GM19397 (cell line): ENCODE measurements around the gene GRAMD1B.
"Not testable (repeated sequence)": the region's sequence is repeated elsewhere in the genome, so short reads cannot be mapped to it uniquely, and the experiment has no call there.

Source experiments
- ATAC-seq: cut with Tn5 transposase; IDR thresholded peaks from one replicate; pipeline ENCODE4 v1.9.1; 2021; ENCODE audit warnings: mild to moderate bottlenecking, moderate library complexity; ENCODE audit not compliant: unreplicated experiment

Gene GRAMD1B

GRCh38 chr11:123562158-123562557 lies 132.1 kb downstream of the GRAMD1B start:
- ATAC-seq: no peak

DNA sequence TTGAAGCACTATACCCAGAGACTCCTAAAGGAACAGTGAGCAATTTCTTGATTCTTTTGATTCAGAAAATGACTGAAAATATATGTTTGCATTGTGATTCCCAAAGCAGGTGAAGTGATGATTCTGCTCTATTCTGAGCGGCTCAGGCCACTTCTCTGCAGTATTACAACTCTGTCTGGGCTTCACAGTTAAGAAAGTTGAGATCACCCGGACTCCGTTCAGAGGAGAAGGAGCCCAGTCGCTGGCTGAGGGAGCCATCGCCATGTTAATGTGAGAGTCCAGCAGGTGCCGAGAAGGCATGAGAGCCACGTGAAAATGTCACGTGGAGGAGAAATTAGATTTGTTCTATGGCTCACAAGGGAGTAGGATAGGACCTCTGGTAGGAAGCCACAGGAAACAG lies 132.8 kb downstream of the GRAMD1B start:
- no peak for ATAC-seq

DNA sequence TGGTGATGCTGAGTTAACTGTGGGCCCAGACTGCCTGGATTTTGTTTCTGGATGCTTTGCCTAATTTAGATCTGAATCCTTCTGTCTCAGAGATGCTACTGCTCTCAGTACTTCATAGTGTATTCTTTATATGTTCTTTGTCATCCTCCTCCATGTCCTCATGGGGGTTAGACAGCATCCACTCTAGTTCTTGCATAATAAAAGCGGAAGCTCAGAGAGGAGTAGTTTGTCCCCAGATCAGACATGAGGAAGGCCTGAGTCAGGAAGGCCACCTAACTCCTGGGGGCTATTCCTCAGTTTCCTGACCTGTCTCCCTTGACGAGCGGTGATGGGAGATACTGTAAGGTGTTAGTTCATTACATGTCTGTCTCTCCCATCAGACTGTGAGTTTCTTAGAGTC lies 134.2 kb downstream of the GRAMD1B start:
- ATAC-seq: no peak

- ATAC-seq: no peak
Observed at GRCh38 chr11:123566852-123567251, 136.8 kb downstream of the GRAMD1B start.

DNA sequence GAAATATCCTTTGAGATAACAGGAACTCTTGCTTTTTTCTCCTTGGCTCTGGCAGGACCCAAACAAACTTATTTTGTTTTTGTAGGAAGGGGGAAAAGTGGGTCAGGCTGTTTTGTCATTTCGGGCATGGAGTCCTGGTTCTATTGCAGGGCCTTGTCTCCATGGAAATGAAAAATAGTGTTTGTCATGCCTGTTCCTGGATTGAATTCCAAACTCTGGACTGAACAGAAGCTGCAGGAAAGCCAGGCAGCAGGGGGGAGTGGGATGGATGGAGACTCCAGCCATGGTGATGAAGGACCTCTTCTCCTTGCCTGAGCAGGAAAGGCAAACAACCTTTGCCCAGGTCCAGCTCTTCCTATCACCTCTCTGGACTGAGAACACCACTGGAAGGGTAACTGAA lies 137.4 kb downstream of the GRAMD1B start:
- ATAC-seq: no peak

DNA sequence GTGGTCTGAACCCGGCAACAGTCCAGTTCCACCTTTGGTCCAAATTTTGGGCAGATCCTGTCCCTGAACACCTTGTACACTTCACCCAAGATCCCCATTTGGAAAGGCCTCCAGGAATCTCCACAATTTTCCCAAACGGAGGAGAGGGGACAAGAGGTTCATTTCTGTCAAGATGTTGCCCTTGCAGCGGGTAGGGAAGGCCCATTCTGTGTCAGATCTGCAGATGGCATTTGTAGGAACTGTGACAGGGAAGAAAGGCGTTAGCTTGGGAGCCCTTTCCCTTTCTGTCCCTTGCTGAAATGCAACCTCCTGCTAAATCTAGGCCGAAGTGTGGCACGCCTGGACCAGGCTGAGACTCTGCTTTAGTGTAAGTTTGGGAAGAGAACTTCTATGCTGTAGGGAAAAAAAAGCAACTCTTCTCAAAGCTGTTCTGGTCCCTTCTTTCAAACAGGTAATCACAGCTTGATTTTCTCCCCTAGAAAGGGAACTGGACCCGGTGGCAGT lies 138.3 kb downstream of the GRAMD1B start:
- ATAC-seq: no peak

DNA sequence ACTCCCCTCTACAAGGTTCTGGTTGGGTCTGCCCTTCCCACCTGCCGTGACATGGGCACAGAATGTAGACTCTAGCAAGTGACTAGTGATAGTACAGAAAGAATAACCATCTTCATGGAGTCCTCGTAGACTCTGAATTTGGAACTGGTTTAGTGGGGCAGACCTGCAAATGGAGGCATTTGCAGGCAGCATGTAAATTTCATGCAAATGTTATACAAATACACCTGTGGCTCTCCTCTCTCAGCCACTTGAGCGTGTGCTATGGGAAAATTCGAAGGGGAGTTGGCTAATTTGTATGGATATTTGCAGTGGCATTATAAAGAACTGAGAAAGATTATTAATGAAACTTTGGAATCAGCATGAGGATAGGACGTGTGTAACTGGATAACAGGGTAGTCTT lies 139.3 kb downstream of the GRAMD1B start:
- ATAC-seq: no peak

- ATAC-seq: no peak
Observed at GRCh38 chr11:123570939-123571580, 141.0 kb downstream of the GRAMD1B start.

DNA sequence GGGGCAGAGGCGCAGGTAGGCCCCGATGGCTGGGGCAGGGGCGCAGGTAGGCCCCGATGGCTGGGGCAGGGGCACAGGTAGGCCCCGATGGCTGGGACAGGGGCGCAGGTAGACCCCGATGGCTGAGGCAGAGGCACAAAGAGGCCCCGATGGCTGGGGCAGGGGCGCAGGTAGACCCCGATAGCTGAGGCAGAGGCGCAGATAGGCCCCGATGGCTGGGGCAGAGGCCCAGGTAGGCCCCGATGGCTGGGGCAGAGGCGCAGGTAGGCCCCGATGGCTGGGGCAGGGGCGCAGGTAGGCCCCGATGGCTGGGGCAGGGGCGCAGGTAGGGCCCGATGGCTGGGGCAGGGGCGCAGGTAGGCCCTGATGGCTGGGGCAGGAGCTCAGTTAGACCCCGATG lies 142.7 kb downstream of the GRAMD1B start:
- ATAC-seq: not testable (repeated sequence)

DNA sequence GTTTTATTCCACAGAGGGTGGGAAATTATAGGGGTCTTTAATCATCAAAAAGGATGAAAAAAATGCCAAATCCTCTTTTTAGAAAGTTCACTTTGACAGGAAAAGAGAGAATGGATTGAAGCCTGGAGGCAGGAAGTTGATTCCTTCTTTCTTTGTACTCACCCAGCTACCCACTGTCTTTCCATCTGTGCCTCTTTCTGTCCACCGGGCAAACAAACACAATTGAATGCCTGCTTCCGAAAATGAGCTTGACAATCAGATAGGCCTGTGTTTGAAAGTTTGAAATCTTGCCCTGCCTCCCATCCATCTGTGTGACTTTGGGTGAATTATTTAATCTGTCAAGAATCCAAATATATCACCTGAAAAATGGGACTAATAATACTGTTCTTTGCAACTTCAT lies 143.2 kb downstream of the GRAMD1B start:
- ATAC-seq: no peak

DNA sequence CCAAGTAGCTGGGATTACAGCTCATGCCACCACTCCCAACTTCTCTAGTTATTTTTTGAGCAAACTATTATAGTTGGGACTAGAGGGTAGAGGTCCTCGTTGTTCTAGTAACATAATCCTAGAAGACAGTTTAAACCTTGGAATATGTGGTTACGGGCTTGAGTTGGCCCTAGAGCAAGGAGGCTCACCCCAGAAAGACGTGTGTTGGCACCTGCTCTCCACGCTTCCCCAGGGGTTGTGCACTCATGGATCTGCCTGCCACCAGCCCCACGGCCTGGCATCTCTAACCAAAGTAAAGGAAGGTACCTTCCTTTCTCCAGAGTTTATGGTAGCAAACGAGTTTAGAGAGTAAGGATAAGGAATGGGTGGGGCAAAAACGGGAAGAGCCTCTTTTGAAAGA lies 145.4 kb downstream of the GRAMD1B start:
- ATAC-seq: no peak

DNA sequence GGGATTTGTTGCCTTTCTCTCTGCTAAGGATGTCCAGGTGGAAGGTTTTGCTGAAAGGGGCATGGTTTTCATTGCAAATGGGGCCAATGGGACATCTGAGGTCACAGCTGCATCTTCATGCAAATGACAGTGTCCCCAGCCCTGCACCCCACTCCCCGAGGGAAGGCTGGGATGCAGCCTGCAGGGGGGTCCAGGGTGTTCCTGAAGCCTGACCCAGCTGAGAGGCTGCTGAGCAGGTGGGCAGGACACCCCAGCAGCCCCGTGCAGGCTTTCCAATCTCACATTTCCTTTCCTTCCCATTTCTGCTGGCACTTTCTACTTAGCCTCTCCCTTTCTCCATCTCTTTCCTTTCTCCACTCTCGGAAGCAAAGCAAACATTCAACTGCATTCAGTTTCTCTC lies 146.0 kb downstream of the GRAMD1B start:
- ATAC-seq: no peak

DNA sequence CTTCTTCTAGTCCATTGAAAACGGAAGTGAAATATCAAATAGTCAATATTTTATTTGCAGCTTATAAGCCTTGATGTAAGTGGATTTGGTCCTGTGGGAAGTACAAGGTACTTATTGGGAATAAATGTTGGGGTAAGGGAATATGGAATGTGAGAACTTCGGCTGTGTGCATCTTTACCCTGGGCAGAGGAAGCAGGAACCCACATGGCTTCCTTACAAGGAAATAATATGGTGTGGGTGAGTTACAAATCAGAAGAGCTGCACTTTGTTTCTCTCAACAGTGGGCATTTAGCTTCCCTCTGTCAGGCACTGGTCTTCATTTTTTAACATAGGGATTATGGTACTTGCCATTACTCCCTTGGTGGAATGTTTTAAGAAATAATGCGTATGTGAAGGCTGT lies 146.4 kb downstream of the GRAMD1B start:
- ATAC-seq: no peak

DNA sequence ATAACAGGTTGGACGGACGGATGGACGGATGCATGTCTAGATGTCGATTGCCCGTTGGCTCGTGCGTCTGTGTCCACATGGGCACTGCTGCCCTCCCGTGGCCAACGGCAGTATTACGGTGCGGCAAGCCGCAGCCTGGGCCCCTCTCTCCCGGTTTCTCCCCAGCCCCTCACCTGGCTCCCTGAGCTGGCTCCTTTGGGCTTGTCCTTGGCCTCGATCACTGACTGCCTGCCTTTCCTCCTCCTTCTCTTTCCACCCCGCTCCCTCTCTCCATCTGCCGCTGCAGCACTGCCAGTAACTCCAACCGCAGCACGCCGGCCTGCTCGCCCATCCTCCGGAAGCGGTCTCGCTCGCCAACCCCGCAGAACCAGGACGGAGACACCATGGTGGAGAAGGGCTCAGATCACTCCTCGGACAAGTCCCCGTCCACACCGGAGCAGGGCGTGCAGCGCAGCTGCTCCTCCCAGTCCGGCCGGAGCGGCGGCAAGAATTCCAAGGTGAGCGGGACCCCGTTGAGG lies 147.1 kb downstream of the GRAMD1B start:
- peak; percentile 58 for ATAC-seq

DNA sequence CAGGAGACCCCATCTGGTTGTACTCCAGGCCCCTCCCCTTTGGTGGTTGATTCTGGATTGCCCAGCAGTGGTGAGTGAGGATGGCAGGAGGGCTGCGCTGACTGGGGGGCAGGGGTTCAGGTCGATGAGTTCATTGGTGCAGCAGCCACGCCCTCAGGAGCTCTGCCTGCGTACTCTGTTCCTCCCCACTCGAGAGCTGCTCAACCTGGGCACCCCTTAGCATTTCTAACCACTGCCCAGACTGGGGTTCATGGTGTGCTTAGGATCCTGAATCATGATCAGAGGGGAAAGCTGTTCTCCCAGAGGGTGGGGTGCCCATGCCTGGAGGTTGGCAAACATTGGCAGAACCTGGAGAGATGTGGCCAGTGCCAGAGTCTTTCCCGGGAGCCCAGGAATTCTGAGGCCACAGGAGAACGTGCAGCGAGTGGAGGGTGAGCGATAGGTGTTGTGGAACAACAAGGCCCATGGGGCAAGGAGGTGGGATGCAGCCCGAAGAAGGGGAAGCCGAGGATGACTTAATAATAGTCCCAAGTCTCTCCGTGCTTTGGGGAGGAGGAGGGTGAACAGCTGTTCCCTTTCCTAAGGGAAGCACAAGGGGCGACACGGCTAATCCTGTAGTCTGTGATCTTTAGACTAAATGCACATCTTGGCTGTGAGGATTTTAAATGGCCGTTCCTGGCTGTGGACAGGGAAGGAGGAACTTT lies 148.9 kb downstream of the GRAMD1B start:
- no peak for ATAC-seq

- ATAC-seq: no peak
Observed at GRCh38 chr11:123579482-123579812, 149.4 kb downstream of the GRAMD1B start.

DNA sequence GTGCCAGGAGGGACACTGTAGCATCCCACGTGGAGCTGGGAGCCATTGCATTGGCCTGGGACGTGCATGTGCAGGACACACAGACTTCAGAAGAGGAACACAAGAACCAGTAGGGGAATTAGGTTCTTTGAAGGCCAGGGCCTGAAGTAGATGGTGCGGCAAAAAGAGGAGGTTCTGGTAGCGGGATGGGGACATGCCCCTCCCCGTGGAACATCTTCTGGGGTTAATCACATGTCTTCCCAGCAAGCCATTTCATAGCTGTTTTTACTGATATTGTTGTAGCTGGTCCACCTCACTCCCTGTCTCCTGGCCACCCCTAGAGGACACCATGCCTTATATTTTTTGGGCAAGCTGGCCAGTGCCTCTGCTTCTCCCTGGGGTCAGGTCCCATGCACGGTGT lies 150.1 kb downstream of the GRAMD1B start:
- no peak for ATAC-seq

- ATAC-seq: peak; percentile 76
Observed at GRCh38 chr11:123580557-123581275, 150.6 kb downstream of the GRAMD1B start.

DNA sequence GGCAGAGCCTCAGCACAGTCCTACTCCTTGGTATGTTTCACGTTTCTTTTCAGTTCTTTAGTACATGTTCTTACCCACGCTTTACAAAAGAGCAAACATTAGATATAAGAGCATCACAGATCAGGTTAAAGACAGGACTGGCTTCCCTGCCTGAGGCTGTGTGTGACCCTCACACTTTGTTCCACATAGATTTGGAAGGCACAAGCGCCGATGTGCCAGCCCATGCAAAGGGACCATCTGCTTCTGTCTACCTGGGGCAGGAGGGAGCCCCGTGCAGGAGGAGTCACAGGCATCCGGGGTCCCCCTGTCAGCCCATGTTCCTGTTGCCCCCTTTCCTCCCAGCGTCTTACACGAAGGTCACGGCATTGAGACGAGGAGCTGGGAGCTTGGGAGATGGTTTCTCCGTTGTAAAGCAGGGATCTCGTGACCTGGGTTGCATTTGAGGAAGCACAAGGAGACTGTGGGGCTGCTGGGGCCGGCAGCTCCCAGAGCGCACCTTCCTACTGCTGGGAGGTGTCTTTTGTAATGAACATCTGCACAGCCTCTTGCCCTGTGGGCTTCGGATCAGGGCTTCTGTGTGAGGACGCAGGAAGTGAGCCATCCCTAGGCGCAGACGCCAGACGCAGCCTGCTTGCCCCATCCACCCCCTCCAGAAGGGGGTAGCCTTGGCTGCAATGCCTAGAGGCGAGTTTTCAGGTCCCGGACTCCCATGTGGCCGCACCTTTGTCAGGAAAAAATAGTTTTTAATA lies 151.8 kb downstream of the GRAMD1B start:
- no peak for ATAC-seq

DNA sequence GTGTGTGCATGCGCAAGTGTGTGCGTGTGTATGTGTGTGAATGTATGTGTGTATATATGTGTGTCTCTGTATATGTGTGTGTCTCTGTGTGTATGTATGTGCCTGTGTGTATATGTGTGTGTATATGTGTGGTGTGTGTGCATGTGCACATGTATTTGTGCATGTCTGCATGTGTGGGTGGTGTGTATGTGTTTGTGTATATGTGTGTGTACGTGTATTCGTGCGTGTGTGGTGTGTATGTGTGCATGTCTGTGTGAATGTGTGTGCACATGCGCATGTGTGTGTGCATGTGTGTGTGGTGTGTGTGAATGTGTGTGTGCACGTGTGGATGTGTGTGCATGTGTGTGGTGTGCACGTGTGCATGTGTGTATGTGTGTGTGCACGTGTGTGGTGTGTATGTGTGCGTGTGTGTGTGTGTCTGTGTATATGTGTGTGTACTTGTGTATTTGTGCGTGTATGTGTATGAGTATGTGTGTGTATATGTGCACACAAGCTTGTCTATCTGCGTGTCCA lies 153.0 kb downstream of the GRAMD1B start:
- ATAC-seq: no peak

DNA sequence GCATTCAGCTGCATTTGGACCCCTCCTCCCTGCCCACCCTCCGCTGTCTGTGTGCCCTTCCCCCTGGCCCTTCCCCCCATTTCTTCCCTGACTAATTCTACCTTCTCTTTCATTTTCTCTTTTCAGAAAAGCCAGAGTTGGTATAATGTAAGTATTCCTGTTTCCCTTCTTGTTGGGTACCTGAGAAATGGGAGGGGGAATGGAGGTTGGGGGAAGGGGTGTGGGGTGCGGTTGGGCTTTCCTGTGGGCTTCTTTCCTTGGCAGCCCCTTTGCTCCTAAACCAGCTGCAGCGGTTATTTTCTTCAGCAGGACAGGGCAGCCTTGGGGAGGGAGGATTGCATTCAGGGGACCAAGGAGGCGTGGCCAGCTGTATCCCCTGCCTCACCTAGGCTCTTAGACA lies 154.1 kb downstream of the GRAMD1B start:
- no peak for ATAC-seq
